Measurements from ENCODE around the gene SUN2.

The SUN2 gene

DNA sequence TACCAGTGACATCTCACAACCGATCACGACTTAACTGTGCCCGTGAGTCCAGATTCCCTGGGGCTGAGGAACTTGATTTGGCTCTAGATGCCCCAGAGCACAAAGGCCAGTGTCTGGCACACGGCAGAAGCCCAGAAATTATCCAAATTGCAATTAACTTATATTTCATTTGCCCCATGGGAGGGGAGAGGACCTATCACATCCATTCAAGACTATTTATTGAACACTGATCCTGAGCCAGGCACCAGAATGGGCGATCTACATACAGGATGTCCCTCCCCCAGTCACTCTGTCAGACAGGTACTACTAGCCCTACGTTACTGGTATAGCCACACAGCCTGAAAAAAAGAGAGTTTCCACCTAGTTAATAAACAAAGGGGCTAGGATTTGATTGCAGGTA lies 33.0 kb upstream of the SUN2 start:
- Histone ChIP-seq H3K27me3 (ENCODE audit: control insufficient read depth, insufficient read depth, low read length) (no peaks in the 10 kb centered on the region), H3K36me3 (ENCODE audit: control insufficient read depth, insufficient read depth, low read length) (no peaks in the 10 kb centered on the region), H3K9ac (ENCODE audit: low read depth, low read length) (no peak overlapping the region), H3K4me3 (ENCODE audit: low read depth, low read length) (no peak overlapping the region), H3K9me3 (ENCODE audit: control insufficient read depth, insufficient read depth, low read length) (no peaks in the 10 kb centered on the region), H3K4me1 (ENCODE audit: control insufficient read depth, insufficient read depth, low read length) (no peaks in the 10 kb centered on the region)

- Histone ChIP-seq H3K9me3 (ENCODE audit: control insufficient read depth, insufficient read depth, low read length) (no peaks in the 10 kb centered on the region), H3K4me1 (ENCODE audit: control insufficient read depth, insufficient read depth, low read length) (no peaks in the 10 kb centered on the region), H3K36me3 (ENCODE audit: control insufficient read depth, insufficient read depth, low read length) (no peaks in the 10 kb centered on the region), H3K4me3 (ENCODE audit: low read depth, low read length) (no peak overlapping the region), H3K9ac (ENCODE audit: low read depth, low read length) (no peak overlapping the region), H3K27me3 (ENCODE audit: control insufficient read depth, insufficient read depth, low read length) (no peaks in the 10 kb centered on the region)
Measured at GRCh38 chr22:38788021-38788816, 32.4 kb upstream of the SUN2 start.

DNA sequence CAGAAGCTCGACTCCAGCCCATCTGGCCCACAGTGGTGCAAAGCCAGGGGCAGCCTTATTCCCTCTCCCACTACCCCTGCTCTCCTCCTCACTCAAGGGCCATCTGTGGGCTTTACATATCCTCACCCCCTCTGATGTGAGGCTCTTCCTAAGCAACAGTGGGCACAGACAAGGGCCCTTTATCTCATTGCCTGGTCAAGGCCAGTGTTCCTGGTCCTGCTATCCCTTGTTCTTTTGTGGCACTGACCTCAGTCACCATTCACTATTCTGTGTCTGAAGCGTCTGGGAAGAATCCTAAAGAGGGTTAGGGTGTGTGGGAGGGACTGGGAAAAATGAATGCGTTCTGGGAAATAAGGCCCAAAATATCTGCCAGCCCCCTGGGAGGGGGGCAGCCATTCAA lies 30.8 kb upstream of the SUN2 start:
- Histone ChIP-seq H3K4me1 (ENCODE audit: control insufficient read depth, insufficient read depth, low read length) (no peaks in the 10 kb centered on the region), H3K27me3 (ENCODE audit: control insufficient read depth, insufficient read depth, low read length) (no peaks in the 10 kb centered on the region), H3K9ac (ENCODE audit: low read depth, low read length) (no peak overlapping the region), H3K4me3 (ENCODE audit: low read depth, low read length) (no peak overlapping the region), H3K36me3 (ENCODE audit: control insufficient read depth, insufficient read depth, low read length) (no peaks in the 10 kb centered on the region), H3K9me3 (ENCODE audit: control insufficient read depth, insufficient read depth, low read length) (no peaks in the 10 kb centered on the region)

GRCh38 chr22:38784856-38785255 lies 29.1 kb upstream of the SUN2 start:
- no peaks in the 10 kb centered on the region for H3K36me3 ChIP-seq (ENCODE audit: control insufficient read depth, insufficient read depth, low read length)
- no peak overlapping the region for H3K9ac ChIP-seq (ENCODE audit: low read depth, low read length)
- no peaks in the 10 kb centered on the region for H3K27me3 ChIP-seq (ENCODE audit: control insufficient read depth, insufficient read depth, low read length)
- no peaks in the 10 kb centered on the region for H3K9me3 ChIP-seq (ENCODE audit: control insufficient read depth, insufficient read depth, low read length)
- H3K4me3 ChIP-seq (ENCODE audit: low read depth, low read length): no peak overlapping the region
- H3K4me1 ChIP-seq (ENCODE audit: control insufficient read depth, insufficient read depth, low read length): no peaks in the 10 kb centered on the region

GRCh38 chr22:38784035-38784434 lies 28.2 kb upstream of the SUN2 start:
- Histone ChIP-seq H3K9me3 (ENCODE audit: control insufficient read depth, insufficient read depth, low read length) (no peaks in the 10 kb centered on the region), H3K27me3 (ENCODE audit: control insufficient read depth, insufficient read depth, low read length) (no peaks in the 10 kb centered on the region), H3K4me1 (ENCODE audit: control insufficient read depth, insufficient read depth, low read length) (no peaks in the 10 kb centered on the region), H3K4me3 (ENCODE audit: low read depth, low read length) (no peak overlapping the region), H3K9ac (ENCODE audit: low read depth, low read length) (no peak overlapping the region), H3K36me3 (ENCODE audit: control insufficient read depth, insufficient read depth, low read length) (no peaks in the 10 kb centered on the region)

DNA sequence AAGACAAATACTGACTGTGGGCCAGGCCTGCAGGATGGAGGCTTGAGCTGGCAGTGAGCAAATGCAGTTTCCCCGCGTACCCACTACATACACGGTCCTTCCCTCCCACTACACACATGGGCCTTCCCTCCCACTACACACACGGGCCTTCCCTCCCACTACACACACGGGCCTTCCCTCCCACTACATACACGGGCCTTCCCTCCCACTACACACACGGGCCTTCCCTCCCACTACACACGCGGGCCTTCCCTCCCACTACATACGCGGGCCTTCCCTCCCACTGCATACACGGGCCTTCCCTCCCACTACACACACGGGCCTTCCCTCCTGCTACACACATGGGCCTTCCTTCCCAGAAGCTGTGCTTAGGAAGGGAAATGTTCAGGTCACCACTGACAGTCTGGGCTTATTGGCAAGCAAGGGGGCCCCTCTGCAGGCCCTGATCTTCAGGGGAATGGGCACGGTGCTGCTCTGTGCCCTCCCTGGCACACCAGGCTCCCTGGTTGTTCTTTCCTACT lies 27.4 kb upstream of the SUN2 start:
- no peaks in the 10 kb centered on the region for H3K4me1 ChIP-seq (ENCODE audit: control insufficient read depth, insufficient read depth, low read length)
- no peaks in the 10 kb centered on the region for H3K36me3 ChIP-seq (ENCODE audit: control insufficient read depth, insufficient read depth, low read length)
- no peak overlapping the region for H3K4me3 ChIP-seq (ENCODE audit: low read depth, low read length)
- H3K9me3 ChIP-seq (ENCODE audit: control insufficient read depth, insufficient read depth, low read length): no peaks in the 10 kb centered on the region
- no peak overlapping the region for H3K9ac ChIP-seq (ENCODE audit: low read depth, low read length)
- no peaks in the 10 kb centered on the region for H3K27me3 ChIP-seq (ENCODE audit: control insufficient read depth, insufficient read depth, low read length)

DNA sequence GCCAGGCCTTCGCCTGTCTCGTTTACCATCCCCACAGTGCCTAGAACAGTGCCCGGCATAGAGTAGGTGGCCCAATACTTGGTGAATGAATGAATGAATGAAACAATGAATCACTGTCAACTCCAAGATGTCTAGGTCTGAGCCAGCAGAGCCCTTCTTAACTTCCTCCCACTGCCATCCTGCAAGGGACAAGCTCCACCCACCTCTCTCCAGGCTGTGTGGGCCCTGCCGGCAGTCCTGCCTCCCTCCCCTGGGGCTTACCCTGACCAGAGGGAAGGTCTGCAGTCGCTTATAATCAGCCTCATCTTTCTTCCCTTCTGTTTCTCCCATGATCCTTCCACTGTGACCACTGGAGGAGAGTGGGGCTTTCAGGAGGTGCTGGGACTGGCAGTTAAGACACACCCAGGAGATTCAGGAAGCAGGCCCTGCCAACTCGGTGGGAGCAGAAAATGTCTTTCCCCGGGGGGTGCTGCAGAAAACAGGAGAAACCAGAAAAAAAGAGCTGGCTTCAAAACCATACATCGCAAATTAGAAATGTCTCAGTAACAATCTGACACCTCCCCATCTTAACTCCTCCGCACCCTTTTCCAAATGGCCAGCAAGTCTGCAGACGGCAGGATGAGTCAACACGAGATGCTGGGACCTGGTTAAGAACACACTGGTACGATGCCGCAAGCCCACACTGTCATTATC lies 26.8 kb upstream of the SUN2 start:
- Histone ChIP-seq H3K36me3 (ENCODE audit: control insufficient read depth, insufficient read depth, low read length) (no peaks in the 10 kb centered on the region), H3K9me3 (ENCODE audit: control insufficient read depth, insufficient read depth, low read length) (no peaks in the 10 kb centered on the region), H3K9ac (ENCODE audit: low read depth, low read length) (no peak overlapping the region), H3K27me3 (ENCODE audit: control insufficient read depth, insufficient read depth, low read length) (no peaks in the 10 kb centered on the region), H3K4me3 (ENCODE audit: low read depth, low read length) (no peak overlapping the region), H3K4me1 (ENCODE audit: control insufficient read depth, insufficient read depth, low read length) (no peaks in the 10 kb centered on the region)

DNA sequence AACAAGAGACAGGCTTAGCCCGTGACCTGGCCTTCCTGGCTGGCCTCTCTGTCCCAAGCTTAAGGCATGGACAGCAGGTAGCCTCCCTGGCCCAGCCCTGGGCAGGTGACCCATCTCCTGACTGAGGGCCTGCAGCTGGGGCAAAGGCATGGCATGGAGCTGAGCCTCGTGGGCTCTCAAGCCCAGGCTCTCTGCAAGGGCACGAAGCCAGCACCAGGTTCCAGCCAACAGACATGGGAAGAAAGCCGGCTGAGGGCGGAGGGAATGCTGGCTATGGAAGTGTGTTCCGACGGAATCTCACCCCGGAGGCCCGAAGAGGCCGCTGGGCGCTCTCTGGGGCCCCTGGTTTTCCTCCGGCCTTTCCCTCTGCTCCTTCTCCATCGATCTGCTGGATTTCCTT lies 25.2 kb upstream of the SUN2 start:
- Histone ChIP-seq H3K9me3 (ENCODE audit: control insufficient read depth, insufficient read depth, low read length) (no peaks in the 10 kb centered on the region), H3K4me1 (ENCODE audit: control insufficient read depth, insufficient read depth, low read length) (no peaks in the 10 kb centered on the region), H3K4me3 (ENCODE audit: low read depth, low read length) (no peak overlapping the region), H3K9ac (ENCODE audit: low read depth, low read length) (no peak overlapping the region), H3K27me3 (ENCODE audit: control insufficient read depth, insufficient read depth, low read length) (no peaks in the 10 kb centered on the region), H3K36me3 (ENCODE audit: control insufficient read depth, insufficient read depth, low read length) (no peaks in the 10 kb centered on the region)

- H3K9me3 ChIP-seq (ENCODE audit: control insufficient read depth, insufficient read depth, low read length): no peaks in the 10 kb centered on the region
- H3K9ac ChIP-seq (ENCODE audit: low read depth, low read length): no peak overlapping the region
- H3K4me1 ChIP-seq (ENCODE audit: control insufficient read depth, insufficient read depth, low read length): no peaks in the 10 kb centered on the region
- no peak overlapping the region for H3K4me3 ChIP-seq (ENCODE audit: low read depth, low read length)
- H3K36me3 ChIP-seq (ENCODE audit: control insufficient read depth, insufficient read depth, low read length): no peaks in the 10 kb centered on the region
- no peaks in the 10 kb centered on the region for H3K27me3 ChIP-seq (ENCODE audit: control insufficient read depth, insufficient read depth, low read length)
Measured at GRCh38 chr22:38777087-38777671, 21.4 kb upstream of the SUN2 start.

DNA sequence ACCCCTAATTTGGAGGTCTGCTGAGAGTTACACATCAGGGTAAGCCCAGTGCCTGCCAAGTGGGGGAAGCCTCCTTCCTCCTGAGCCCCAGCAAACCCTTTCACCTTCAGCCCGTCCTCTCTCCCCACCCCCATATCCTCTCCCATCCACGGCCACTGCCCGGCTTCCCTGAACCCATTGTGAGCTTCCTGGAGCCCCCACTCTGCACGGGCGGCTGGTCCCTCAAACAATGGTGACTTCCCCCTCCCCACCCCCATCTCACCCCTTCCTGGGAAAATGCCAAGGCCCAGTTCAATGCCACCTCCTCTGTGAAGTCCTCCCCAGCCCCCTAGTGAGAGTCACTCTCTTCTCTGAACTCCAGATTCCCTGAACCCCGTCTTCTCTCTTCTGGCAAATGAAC lies 20.3 kb upstream of the SUN2 start:
- Histone ChIP-seq H3K4me1 (ENCODE audit: control insufficient read depth, insufficient read depth, low read length) (no peaks in the 10 kb centered on the region), H3K4me3 (ENCODE audit: low read depth, low read length) (no peak overlapping the region), H3K27me3 (ENCODE audit: control insufficient read depth, insufficient read depth, low read length) (no peaks in the 10 kb centered on the region), H3K36me3 (ENCODE audit: control insufficient read depth, insufficient read depth, low read length) (no peaks in the 10 kb centered on the region), H3K9ac (ENCODE audit: low read depth, low read length) (no peak overlapping the region), H3K9me3 (ENCODE audit: control insufficient read depth, insufficient read depth, low read length) (no peaks in the 10 kb centered on the region)

- no peak overlapping the region for H3K9ac ChIP-seq (ENCODE audit: low read depth, low read length)
- H3K36me3 ChIP-seq (ENCODE audit: control insufficient read depth, insufficient read depth, low read length): no peaks in the 10 kb centered on the region
- H3K9me3 ChIP-seq (ENCODE audit: control insufficient read depth, insufficient read depth, low read length): no peaks in the 10 kb centered on the region
- no peaks in the 10 kb centered on the region for H3K27me3 ChIP-seq (ENCODE audit: control insufficient read depth, insufficient read depth, low read length)
- H3K4me3 ChIP-seq (ENCODE audit: low read depth, low read length): no peak overlapping the region
- no peaks in the 10 kb centered on the region for H3K4me1 ChIP-seq (ENCODE audit: control insufficient read depth, insufficient read depth, low read length)
Measured at GRCh38 chr22:38775656-38776055, 19.9 kb upstream of the SUN2 start.

All from iPS-15b (cell line).